ENCODE data around the gene UGT2A1. TPM values are rescaled to one million over a fixed set of nuclear protein-coding genes. Genes with fewer than 3 reads are reported as not detected.

Gene UGT2A1
- total RNA-seq: not detected

GRCh38 chr4:69653147-69653546 lies at the start of gene UGT2A1:
UGT2A1 (minus strand) TSS chr4:69653247; CDS start chr4:69647644, 5,603 bp downstream.

DNA sequence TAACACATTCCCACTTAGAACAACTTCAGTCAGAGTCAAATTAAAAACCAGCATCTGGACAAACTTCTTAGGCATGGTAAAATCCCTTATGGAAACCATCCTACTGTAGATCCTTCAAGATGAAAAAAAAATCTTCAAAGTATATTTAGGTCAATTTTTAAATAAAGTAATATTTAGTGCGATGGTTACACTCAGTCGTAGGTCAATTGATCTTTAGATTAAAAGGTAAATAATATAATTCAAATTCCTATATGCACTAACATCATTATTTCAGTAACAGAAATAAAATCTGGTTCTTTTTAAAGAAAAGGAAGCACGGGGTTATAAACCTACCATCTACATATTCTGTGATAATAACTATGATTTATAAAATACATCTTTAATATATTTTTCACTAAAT lies 13.5 kb downstream of the UGT2A1 start, which contains the start of gene UGT2A2:
UGT2A2 (minus strand) TSS at position 101 of the 400 bp plus-strand sequence; CDS start at position 99, 2 bp downstream.

Small RNA genes lying within 50 kb of the gene (small RNA-seq; reads per million reads assigned to genes)
- 0 reads per million in 2 donors for gene UGT2A2

Other genes starting within 250 kb of the UGT2A1 start
- gene UGT2B4, start 157.3 kb downstream of the UGT2A1 start, total RNA-seq: not detected
- not detected for gene UGT2A2, start 13.6 kb downstream of the UGT2A1 start, total RNA-seq
- gene SULT1B1, start 107.4 kb upstream of the UGT2A1 start, total RNA-seq: under 1 TPM in 1 of 2 donors, not detected in 1; under 0.01 TPM
- under 1 TPM in 1 of 2 donors, not detected in 1; under 0.01 TPM for gene SULT1E1, start 206.9 kb upstream of the UGT2A1 start, total RNA-seq

Data from melanocyte of skin (primary cell).